Measurements from ENCODE around the gene UGP2. TPM values are rescaled to one million over a fixed set of nuclear protein-coding genes. Genes with fewer than 3 reads are reported as not detected.

The UGP2 gene
- total RNA-seq, 1 experiment from 2014 or later, result 78.4 TPM

- peaks cover 95% of the 10 kb centered on the region for H3K36me3 Mint-ChIP-seq (ENCODE audit: insufficient read depth, unreplicated experiment)
- ChIA-PET POLR2A (interaction anchor here (0.9 to 1.9 kb wide), 3 partner anchors 11 to 190 kb away, joined by 3 to 7 read pairs (median 6); no protein-coding TSS in a partner anchor), CTCF (interaction anchor here (0.6 to 1.9 kb wide), 6 partner anchors 10 to 196 kb away, joined by 3 to 12 read pairs (median 4); no protein-coding TSS in a partner anchor)
- TF ChIP-seq, protein P1, sequence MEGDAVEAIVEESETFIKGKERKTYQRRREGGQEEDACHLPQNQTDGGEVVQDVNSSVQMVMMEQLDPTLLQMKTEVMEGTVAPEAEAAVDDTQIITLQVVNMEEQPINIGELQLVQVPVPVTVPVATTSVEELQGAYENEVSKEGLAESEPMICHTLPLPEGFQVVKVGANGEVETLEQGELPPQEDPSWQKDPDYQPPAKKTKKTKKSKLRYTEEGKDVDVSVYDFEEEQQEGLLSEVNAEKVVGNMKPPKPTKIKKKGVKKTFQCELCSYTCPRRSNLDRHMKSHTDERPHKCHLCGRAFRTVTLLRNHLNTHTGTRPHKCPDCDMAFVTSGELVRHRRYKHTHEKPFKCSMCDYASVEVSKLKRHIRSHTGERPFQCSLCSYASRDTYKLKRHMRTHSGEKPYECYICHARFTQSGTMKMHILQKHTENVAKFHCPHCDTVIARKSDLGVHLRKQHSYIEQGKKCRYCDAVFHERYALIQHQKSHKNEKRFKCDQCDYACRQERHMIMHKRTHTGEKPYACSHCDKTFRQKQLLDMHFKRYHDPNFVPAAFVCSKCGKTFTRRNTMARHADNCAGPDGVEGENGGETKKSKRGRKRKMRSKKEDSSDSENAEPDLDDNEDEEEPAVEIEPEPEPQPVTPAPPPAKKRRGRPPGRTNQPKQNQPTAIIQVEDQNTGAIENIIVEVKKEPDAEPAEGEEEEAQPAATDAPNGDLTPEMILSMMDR (IDR thresholded peaks at IDR 0.05; ENCODE audit: unreplicated experiment), result peak; percentile 71
- no TSS peak for BruUV-seq (replicated peaks)
- H3K4me3 Mint-ChIP-seq (ENCODE audit: unreplicated experiment), result no peak overlapping the region
- H3K27ac Mint-ChIP-seq (ENCODE audit: low read depth, unreplicated experiment), result peak overlapping the region; percentile 17
- intact Hi-C loops (cut with micrococcal nuclease), result loop anchor here (1.0 to 10.0 kb wide), 3 partner anchors 46 to 304 kb away; partner anchors contain the start of genes MDH1 and WDPCP
- H3K27me3 Mint-ChIP-seq (ENCODE audit: insufficient read depth, unreplicated experiment), result no peaks in the 10 kb centered on the region
- peak; percentile 67 for DNase-seq (ENCODE audit: unreplicated experiment)
- H3K4me1 Mint-ChIP-seq (ENCODE audit: insufficient read depth, unreplicated experiment), result peaks cover 5% of the 10 kb centered on the region
- H3K9me3 Mint-ChIP-seq (ENCODE audit: unreplicated experiment), result no peaks in the 10 kb centered on the region
Observed at GRCh38 chr2:63888490-63889402, 47.0 kb downstream of the UGP2 start.

DNA sequence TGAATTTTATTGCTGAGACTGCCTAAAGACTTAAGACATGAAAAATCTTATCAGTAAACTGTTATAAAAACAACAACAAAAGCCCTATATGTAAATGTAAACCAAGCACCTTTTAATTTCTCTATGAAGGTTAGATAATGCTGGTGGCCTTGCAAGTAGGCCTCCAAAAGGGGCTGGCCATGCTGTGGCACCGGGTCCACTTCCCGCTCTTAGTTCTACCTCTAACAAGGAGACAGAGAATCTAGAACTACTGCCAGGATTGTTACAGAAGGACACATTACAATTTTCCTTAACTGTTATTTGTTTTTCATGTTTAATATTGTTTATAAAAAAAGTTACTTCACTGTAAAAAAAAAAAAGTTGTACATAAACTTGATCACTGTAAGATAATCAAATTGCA, 49.0 kb downstream of the UGP2 start:
- ChIA-PET CTCF (interaction anchor here (1.1 to 1.9 kb wide), 3 partner anchors 192 to 634 kb away, joined by 4 to 9 read pairs (median 5); partner anchors contain the start of gene AFTPH), POLR2A (interaction anchor here (0.6 to 1.9 kb wide), 10 partner anchors 9 to 303 kb away, joined by 3 to 7 read pairs (median 3); partner anchors contain the start of gene UGP2)
- TF ChIP-seq, protein P1 (IDR thresholded peaks at IDR 0.05; ENCODE audit: unreplicated experiment), result no peak
- H3K4me3 Mint-ChIP-seq (ENCODE audit: unreplicated experiment), result no peak overlapping the region
- no peak for DNase-seq (ENCODE audit: unreplicated experiment)
- H3K36me3 Mint-ChIP-seq (ENCODE audit: insufficient read depth, unreplicated experiment), result peaks cover 94% of the 10 kb centered on the region
- BruUV-seq (replicated peaks), result no TSS peak
- H3K27me3 Mint-ChIP-seq (ENCODE audit: insufficient read depth, unreplicated experiment), result no peaks in the 10 kb centered on the region
- H3K27ac Mint-ChIP-seq (ENCODE audit: low read depth, unreplicated experiment), result peak overlapping the region; percentile 23
- peaks cover 5% of the 10 kb centered on the region for H3K4me1 Mint-ChIP-seq (ENCODE audit: insufficient read depth, unreplicated experiment)
- H3K9me3 Mint-ChIP-seq (ENCODE audit: unreplicated experiment), result no peaks in the 10 kb centered on the region
- intact Hi-C loops (cut with micrococcal nuclease), result no loop called here

DNA sequence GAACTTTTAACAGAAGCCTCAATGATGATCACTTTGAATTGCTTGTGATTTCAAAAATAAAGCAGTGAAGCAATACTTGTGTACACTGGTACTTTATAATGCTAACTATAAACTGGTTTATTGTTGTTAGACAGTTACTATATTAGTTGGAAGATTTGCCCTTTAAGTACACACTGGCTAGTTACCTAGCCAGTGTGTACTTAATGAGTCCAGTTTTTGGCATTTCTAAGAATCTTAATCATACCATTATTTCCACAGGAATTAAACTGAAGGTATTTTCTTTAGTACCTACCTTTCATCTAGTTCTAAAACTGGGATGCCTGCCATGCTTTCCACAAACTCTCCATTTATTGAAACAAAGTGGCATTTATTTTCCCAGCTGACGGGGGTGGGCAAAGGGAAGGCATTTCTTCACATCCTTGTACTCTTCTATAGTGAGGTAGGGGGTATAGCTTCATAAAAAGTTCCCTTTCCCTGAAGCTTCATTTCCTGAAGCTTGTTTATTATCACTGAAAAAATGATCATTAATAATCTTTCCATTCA, 49.9 kb downstream of the UGP2 start:
- ChIA-PET POLR2A (interaction anchor here (1.1 to 1.6 kb wide), 3 partner anchors 16 to 200 kb away, joined by 3 to 11 read pairs (median 5); no protein-coding TSS in a partner anchor), CTCF (interaction anchor here (0.5 kb wide), 1 partner anchor 30 kb away, joined by 3 read pairs; no protein-coding TSS in a partner anchor)
- Mint-ChIP-seq H3K27ac (ENCODE audit: low read depth, unreplicated experiment) (no peak overlapping the region), H3K4me1 (ENCODE audit: insufficient read depth, unreplicated experiment) (peaks cover 5% of the 10 kb centered on the region), H3K36me3 (ENCODE audit: insufficient read depth, unreplicated experiment) (peaks cover 96% of the 10 kb centered on the region), H3K9me3 (ENCODE audit: unreplicated experiment) (no peaks in the 10 kb centered on the region), H3K27me3 (ENCODE audit: insufficient read depth, unreplicated experiment) (no peaks in the 10 kb centered on the region), H3K4me3 (ENCODE audit: unreplicated experiment) (no peak overlapping the region)
- DNase-seq (ENCODE audit: unreplicated experiment), result no peak
- TF ChIP-seq, protein P1 (IDR thresholded peaks at IDR 0.05; ENCODE audit: unreplicated experiment), result no peak
- no TSS peak for BruUV-seq (replicated peaks)
- intact Hi-C loops (cut with micrococcal nuclease), result no loop called here

DNA sequence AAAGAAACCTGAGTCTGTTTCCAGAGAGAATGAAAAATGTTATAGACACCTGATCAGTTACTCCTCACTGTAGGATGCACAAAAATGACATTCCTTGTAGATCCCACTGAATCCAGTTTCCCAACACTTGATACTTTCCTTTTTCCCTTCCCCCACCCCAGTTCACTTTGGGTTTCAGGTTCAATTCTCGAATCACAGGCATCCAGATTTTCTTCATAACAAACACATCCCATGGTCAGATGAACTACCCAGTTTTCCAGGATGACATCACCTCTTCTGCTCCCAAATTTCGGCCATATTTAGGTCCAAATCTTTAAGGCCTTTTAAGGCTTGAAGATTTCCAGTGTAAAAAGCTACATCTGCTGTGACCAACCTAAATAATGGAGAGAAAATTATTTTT, 51.5 kb downstream of the UGP2 start:
- TF ChIP-seq, protein P1 (IDR thresholded peaks at IDR 0.05; ENCODE audit: unreplicated experiment), result no peak
- H3K9me3 Mint-ChIP-seq (ENCODE audit: unreplicated experiment), result no peaks in the 10 kb centered on the region
- no peaks in the 10 kb centered on the region for H3K27me3 Mint-ChIP-seq (ENCODE audit: insufficient read depth, unreplicated experiment)
- BruUV-seq (replicated peaks), result no TSS peak
- no peak for DNase-seq (ENCODE audit: unreplicated experiment)
- H3K27ac Mint-ChIP-seq (ENCODE audit: low read depth, unreplicated experiment), result no peak overlapping the region
- H3K4me3 Mint-ChIP-seq (ENCODE audit: unreplicated experiment), result no peak overlapping the region
- ChIA-PET CTCF (interaction anchor here (0.5 to 1.2 kb wide), 3 partner anchors 50 to 211 kb away, joined by 3 to 4 read pairs (median 3); no protein-coding TSS in a partner anchor), POLR2A (interaction anchor here (0.6 to 2.1 kb wide), 6 partner anchors 10 to 304 kb away, joined by 3 to 11 read pairs (median 4); partner anchors contain the start of genes MDH1, UGP2 and WDPCP)
- H3K4me1 Mint-ChIP-seq (ENCODE audit: insufficient read depth, unreplicated experiment), result no peaks in the 10 kb centered on the region
- H3K36me3 Mint-ChIP-seq (ENCODE audit: insufficient read depth, unreplicated experiment), result peaks cover 96% of the 10 kb centered on the region
- intact Hi-C loops (cut with micrococcal nuclease), result no loop called here
